Measurements from ENCODE around the gene CETN2. TPM values are rescaled to one million over a fixed set of nuclear protein-coding genes. Genes with fewer than 3 reads are reported as not detected.

CETN2 gene
- total and polyA plus RNA-seq, 2 experiments from 2014 or later, result 44.8 to 46.0 TPM

DNA sequence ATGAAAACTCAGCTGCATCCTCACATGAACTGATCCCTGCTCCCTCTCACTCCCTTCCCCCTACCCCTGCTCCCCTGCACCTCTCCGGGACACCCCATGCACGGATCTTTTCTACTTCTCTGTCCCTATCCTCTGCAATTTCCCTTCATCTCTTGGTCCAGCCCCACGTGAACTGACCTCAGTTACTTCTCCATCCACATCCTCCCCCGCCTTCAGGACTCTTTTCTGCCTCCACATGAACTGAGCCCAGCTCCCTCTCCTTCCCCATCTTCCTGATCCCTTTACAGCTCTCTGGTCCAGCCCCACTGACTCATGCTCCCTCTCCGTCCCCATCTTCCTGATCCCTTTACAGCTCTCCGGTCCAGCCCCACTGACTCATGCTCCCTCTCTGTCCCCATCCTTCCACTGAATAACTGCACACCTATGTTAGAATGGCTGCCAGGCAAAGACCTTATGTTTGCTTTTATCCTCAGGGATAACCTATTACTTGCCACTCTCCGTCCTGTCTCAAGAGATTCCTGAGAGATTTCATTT is 5.6 kb downstream of the CETN2 start:
- peak; percentile 34 for DNase-seq (ENCODE audit: low spot score)
- TF ChIP-seq EZH2phosphoT487 (IDR thresholded peaks at IDR 0.05; ENCODE audit: low read depth, severe bottlenecking, unreplicated experiment), result no peak
- TF ChIP-seq, protein P1, sequence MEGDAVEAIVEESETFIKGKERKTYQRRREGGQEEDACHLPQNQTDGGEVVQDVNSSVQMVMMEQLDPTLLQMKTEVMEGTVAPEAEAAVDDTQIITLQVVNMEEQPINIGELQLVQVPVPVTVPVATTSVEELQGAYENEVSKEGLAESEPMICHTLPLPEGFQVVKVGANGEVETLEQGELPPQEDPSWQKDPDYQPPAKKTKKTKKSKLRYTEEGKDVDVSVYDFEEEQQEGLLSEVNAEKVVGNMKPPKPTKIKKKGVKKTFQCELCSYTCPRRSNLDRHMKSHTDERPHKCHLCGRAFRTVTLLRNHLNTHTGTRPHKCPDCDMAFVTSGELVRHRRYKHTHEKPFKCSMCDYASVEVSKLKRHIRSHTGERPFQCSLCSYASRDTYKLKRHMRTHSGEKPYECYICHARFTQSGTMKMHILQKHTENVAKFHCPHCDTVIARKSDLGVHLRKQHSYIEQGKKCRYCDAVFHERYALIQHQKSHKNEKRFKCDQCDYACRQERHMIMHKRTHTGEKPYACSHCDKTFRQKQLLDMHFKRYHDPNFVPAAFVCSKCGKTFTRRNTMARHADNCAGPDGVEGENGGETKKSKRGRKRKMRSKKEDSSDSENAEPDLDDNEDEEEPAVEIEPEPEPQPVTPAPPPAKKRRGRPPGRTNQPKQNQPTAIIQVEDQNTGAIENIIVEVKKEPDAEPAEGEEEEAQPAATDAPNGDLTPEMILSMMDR (IDR thresholded peaks at IDR 0.05; ENCODE audit: poor library complexity), result no peak
- TF ChIP-seq EZH2 (IDR thresholded peaks at IDR 0.05; ENCODE audit: borderline replicate concordance), result no peak
- no peaks in the 10 kb centered on the region for H3K79me2 ChIP-seq
- H3K9me3 ChIP-seq (ENCODE audit: low read depth), result no peaks in the 10 kb centered on the region
- no peaks in the 10 kb centered on the region for H3K9me2 ChIP-seq (replicated peaks; ENCODE audit: insufficient read depth)
- H3K36me3 ChIP-seq (replicated peaks; ENCODE audit: insufficient read depth, low read depth), result no peaks in the 10 kb centered on the region
- H3K4me3 ChIP-seq, result no peak overlapping the region
- WGBS (ENCODE audit: low lambda C conversion rate, missing lambda C conversion rate), result 55% methylated on average over 7 of the region's 7 CpGs
- H2AFZ ChIP-seq, result no peak overlapping the region
- H3K27ac ChIP-seq, result no peak overlapping the region
- no peaks in the 10 kb centered on the region for H3K27me3 ChIP-seq
- H4K20me1 ChIP-seq (ENCODE audit: insufficient read depth, poor library complexity, severe bottlenecking), result no peaks in the 10 kb centered on the region
- no peak overlapping the region for H3K4me2 ChIP-seq
- no peaks in the 10 kb centered on the region for H3K4me1 ChIP-seq (ENCODE audit: insufficient read depth)

DNA sequence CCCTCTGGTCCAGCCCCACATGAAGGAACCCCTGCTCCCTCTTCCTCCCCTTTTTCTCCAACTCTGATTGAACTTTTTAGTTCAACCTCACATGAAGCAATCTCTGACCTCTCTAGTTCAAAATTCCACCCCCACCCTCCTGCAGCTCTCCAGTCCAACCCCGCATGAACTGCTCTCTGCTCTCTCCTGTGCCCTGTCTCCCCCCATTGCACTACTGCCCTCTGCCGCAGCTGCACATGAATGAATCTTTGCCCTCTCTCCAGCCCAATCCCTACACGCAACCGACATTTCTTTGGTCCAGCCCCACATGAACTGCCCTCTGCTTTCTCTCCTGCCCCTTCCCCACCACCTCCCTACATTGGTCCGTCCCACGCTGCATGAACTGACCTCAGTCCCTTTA is 6.9 kb downstream of the CETN2 start:
- 55% methylated on average over 6 of the region's 6 CpGs for WGBS (ENCODE audit: low lambda C conversion rate, missing lambda C conversion rate)
- H3K27me3 ChIP-seq, result no peaks in the 10 kb centered on the region

GRCh38 chrX:152822383-152823086 is 8.0 kb downstream of the CETN2 start:
- TF ChIP-seq, protein P1 (IDR thresholded peaks at IDR 0.05; ENCODE audit: poor library complexity), result no peak
- TF ChIP-seq EZH2phosphoT487 (IDR thresholded peaks at IDR 0.05; ENCODE audit: low read depth, severe bottlenecking, unreplicated experiment) (no peak), EZH2 (IDR thresholded peaks at IDR 0.05; ENCODE audit: borderline replicate concordance) (no peak)
- Histone ChIP-seq H3K79me2 (no peaks in the 10 kb centered on the region), H3K27me3 (no peaks in the 10 kb centered on the region), H3K4me1 (ENCODE audit: insufficient read depth) (no peaks in the 10 kb centered on the region), H3K9me3 (ENCODE audit: low read depth) (no peaks in the 10 kb centered on the region), H2AFZ (no peak overlapping the region), H3K4me2 (no peak overlapping the region), H3K9me2 (replicated peaks; ENCODE audit: insufficient read depth) (no peaks in the 10 kb centered on the region), H4K20me1 (ENCODE audit: insufficient read depth, poor library complexity, severe bottlenecking) (no peaks in the 10 kb centered on the region), H3K36me3 (replicated peaks; ENCODE audit: insufficient read depth, low read depth) (no peaks in the 10 kb centered on the region), H3K27ac (no peak overlapping the region), H3K4me3 (no peak overlapping the region)
- no peak for DNase-seq (ENCODE audit: low spot score)
- WGBS (ENCODE audit: low lambda C conversion rate, missing lambda C conversion rate), result 61% methylated on average over 6 of the region's 6 CpGs

More for the DNA sequence above, 6.9 kb downstream of the CETN2 start:
- H3K9me3 ChIP-seq (ENCODE audit: low read depth), result no peaks in the 10 kb centered on the region
- no peak overlapping the region for H2AFZ ChIP-seq
- H3K4me1 ChIP-seq (ENCODE audit: insufficient read depth), result no peaks in the 10 kb centered on the region
- no peaks in the 10 kb centered on the region for H3K9me2 ChIP-seq (replicated peaks; ENCODE audit: insufficient read depth)
- no peaks in the 10 kb centered on the region for H3K36me3 ChIP-seq (replicated peaks; ENCODE audit: insufficient read depth, low read depth)
- DNase-seq (ENCODE audit: low spot score), result no peak
- H3K4me3 ChIP-seq, result no peak overlapping the region
- no peak for TF ChIP-seq EZH2phosphoT487 (IDR thresholded peaks at IDR 0.05; ENCODE audit: low read depth, severe bottlenecking, unreplicated experiment)
- TF ChIP-seq, protein P1 (IDR thresholded peaks at IDR 0.05; ENCODE audit: poor library complexity), result no peak
- no peak for TF ChIP-seq EZH2 (IDR thresholded peaks at IDR 0.05; ENCODE audit: borderline replicate concordance)
- H3K27ac ChIP-seq, result no peak overlapping the region
- no peaks in the 10 kb centered on the region for H4K20me1 ChIP-seq (ENCODE audit: insufficient read depth, poor library complexity, severe bottlenecking)
- H3K79me2 ChIP-seq, result no peaks in the 10 kb centered on the region
- H3K4me2 ChIP-seq, result no peak overlapping the region

Measured in hepatocyte (in vitro differentiated cells).